ENCODE results near the gene PAPOLB. TPM values are rescaled to one million over a fixed set of nuclear protein-coding genes. Genes with fewer than 3 reads are reported as not detected.

Gene PAPOLB
- total and polyA plus RNA-seq, 2 donors (not counting 3 experiments of a cell fraction or from before 2014, with no cell fraction given): 0.07 TPM; not detected in 1

- Histone ChIP-seq H3K9ac (replicated peaks; ENCODE audit: extremely low read depth, insufficient read depth, low read length) (no peak overlapping the region), H3K4me3 (replicated peaks in 1 of 3; ENCODE audit: insufficient read depth in 1 of 3, low read depth in 1 of 3, low read length in 3 of 3) (no peak overlapping the region), H3K36me3 (ENCODE audit: control insufficient read depth in 2 of 2, extremely low read depth in 1 of 2, insufficient read depth in 2 of 2, low read length in 2 of 2) (no peaks in the 10 kb centered on the region), H3K4me2 (ENCODE audit: insufficient read depth, low read length) (no peak overlapping the region), H3K27ac (ENCODE audit: insufficient read depth, low read depth, low read length) (no peak overlapping the region), H3K4me1 (ENCODE audit: control insufficient read depth, extremely low read depth, insufficient read depth, low read length) (no peaks in the 10 kb centered on the region), H3K79me2 (ENCODE audit: control insufficient read depth, insufficient read depth, low read length) (no peaks in the 10 kb centered on the region), H3K9me1 (replicated peaks; ENCODE audit: control insufficient read depth, extremely low read depth, insufficient read depth, low read length) (no peaks in the 10 kb centered on the region), H2AFZ (ENCODE audit: low read depth, low read length) (no peak overlapping the region), H4K20me1 (replicated peaks; ENCODE audit: control insufficient read depth, extremely low read depth, insufficient read depth, low read length) (no peaks in the 10 kb centered on the region), H3K9me3 (replicated peaks; ENCODE audit: control insufficient read depth, insufficient read depth, low read length) (no peaks in the 10 kb centered on the region), H3K27me3 (ENCODE audit: control insufficient read depth in 2 of 2, insufficient read depth in 2 of 2, low read length in 2 of 2) (no peaks in the 10 kb centered on the region)
- BruUV-seq (replicated peaks): no TSS peak
- intact Hi-C loops (cut with micrococcal nuclease): no loop called here
- dilution Hi-C loops (cut with MboI; ENCODE audit: extremely low pct_ligation_motif_present, low sequenced_read_pairs): no loop called here
- no peak for FAIRE-seq
- no peak for TF ChIP-seq POLR2A (IDR thresholded peaks at IDR 0.05; ENCODE audit: low read depth, low read length)
- no peak for TF ChIP-seq GATA2 (IDR thresholded peaks at IDR 0.05; ENCODE audit: insufficient read depth, insufficient read length, low read depth, low read length)
- no peak for TF ChIP-seq POLR2AphosphoS5 (IDR thresholded peaks at IDR 0.05; ENCODE audit: insufficient read depth, low read depth, low read length)
- TF ChIP-seq, protein P1, sequence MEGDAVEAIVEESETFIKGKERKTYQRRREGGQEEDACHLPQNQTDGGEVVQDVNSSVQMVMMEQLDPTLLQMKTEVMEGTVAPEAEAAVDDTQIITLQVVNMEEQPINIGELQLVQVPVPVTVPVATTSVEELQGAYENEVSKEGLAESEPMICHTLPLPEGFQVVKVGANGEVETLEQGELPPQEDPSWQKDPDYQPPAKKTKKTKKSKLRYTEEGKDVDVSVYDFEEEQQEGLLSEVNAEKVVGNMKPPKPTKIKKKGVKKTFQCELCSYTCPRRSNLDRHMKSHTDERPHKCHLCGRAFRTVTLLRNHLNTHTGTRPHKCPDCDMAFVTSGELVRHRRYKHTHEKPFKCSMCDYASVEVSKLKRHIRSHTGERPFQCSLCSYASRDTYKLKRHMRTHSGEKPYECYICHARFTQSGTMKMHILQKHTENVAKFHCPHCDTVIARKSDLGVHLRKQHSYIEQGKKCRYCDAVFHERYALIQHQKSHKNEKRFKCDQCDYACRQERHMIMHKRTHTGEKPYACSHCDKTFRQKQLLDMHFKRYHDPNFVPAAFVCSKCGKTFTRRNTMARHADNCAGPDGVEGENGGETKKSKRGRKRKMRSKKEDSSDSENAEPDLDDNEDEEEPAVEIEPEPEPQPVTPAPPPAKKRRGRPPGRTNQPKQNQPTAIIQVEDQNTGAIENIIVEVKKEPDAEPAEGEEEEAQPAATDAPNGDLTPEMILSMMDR (IDR thresholded peaks at IDR 0.05; ENCODE audit: extremely low read depth in 1 of 2, insufficient read depth in 1 of 2, low read depth in 1 of 2, low read length in 2 of 2): no peak
- TF ChIP-seq FOS (IDR thresholded peaks at IDR 0.05; ENCODE audit: borderline replicate concordance, insufficient read depth, low read length): no peak
- no peak for TF ChIP-seq JUN (IDR thresholded peaks at IDR 0.05; ENCODE audit: borderline replicate concordance, insufficient read depth, insufficient read length, low read depth)
- no peak for TF ChIP-seq MYC (IDR thresholded peaks at IDR 0.05; ENCODE audit: low read depth, low read length)
- TF ChIP-seq, protein P2, sequence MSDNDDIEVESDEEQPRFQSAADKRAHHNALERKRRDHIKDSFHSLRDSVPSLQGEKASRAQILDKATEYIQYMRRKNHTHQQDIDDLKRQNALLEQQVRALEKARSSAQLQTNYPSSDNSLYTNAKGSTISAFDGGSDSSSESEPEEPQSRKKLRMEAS (IDR thresholded peaks at IDR 0.05; ENCODE audit: insufficient read depth, insufficient read length): no peak
- TF ChIP-seq EZH2 (IDR thresholded peaks at IDR 0.05; ENCODE audit: borderline replicate concordance, low read depth, low read length, severe bottlenecking): no peak
- CTCF ChIA-PET: no interaction called here
- DNase-seq (ENCODE audit: low read depth, low spot score): no peak
- POLR2A ChIA-PET: no interaction called here
Observed at GRCh38 chr7:4889682-4890081, 27.9 kb upstream of the PAPOLB start.
